ENCODE data around the gene C7orf25.

The C7orf25 gene

GRCh38 chr7:42939457-42940240 is 27.8 kb upstream of the C7orf25 start:
- DNase-seq (ENCODE audit: low read depth) = no peak
- no peak overlapping the region for H3K4me3 ChIP-seq (ENCODE audit: control insufficient read depth, low read depth, low read length)
- TF ChIP-seq CTCF (conservative IDR thresholded peaks at IDR 0.05; ENCODE audit: control insufficient read depth, insufficient read depth, low read depth, low read length) = no peak

- H3K4me3 ChIP-seq (ENCODE audit: control insufficient read depth, low read depth, low read length) = no peak overlapping the region
- no peak for TF ChIP-seq CTCF (conservative IDR thresholded peaks at IDR 0.05; ENCODE audit: control insufficient read depth, insufficient read depth, low read depth, low read length)
- DNase-seq (ENCODE audit: low read depth) = no peak
Measured at GRCh38 chr7:42935861-42936260, 24.0 kb upstream of the C7orf25 start.

- no peak overlapping the region for H3K4me3 ChIP-seq (ENCODE audit: control insufficient read depth, low read depth, low read length)
- no peak for DNase-seq (ENCODE audit: low read depth)
Measured at GRCh38 chr7:42934291-42934690, 22.4 kb upstream of the C7orf25 start.

DNA sequence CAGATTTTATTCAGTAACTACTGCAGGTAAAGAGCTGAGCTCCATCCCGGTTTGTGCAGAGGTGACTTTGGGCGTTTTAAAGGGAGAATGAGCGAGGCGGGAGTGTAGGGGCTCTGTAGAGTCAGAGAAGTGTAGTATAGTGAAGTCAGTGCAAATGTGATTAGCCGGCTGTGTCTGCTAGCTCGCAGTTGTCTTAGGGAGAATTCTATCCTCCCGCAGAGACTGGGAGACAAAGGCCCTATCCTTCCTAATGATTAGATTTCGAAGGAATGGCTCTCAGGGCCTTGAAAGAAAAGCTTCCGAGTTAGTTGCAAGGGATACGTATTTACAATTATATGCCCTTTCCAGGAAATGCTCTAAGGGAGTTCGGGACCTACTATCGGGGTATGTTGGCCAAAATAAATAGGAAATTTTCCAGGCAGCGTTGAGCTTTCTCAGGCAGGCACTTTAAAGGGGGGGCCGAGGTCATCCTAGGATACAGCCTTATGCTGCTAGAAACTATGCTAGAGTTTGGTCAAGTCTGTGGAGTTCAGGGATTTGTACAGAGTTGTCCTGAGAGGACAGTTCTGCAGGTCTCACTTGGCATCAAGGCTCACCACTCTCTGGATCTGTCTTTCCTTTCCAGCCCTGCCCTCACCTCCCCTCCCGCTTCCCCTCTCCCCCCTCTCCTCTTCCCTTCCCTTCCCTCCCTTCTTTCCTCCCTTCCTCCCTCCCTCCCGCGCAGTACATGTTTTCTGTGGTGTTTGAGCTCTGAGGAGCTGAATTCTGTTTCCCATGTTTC is 21.1 kb upstream of the C7orf25 start:
- peak; percentile 43 for DNase-seq (ENCODE audit: low read depth)
- TF ChIP-seq CTCF (conservative IDR thresholded peaks at IDR 0.05; ENCODE audit: control insufficient read depth, insufficient read depth, low read depth, low read length) = no peak
- peak overlapping the region; percentile 99 for H3K4me3 ChIP-seq (ENCODE audit: control insufficient read depth, low read depth, low read length)

More at GRCh38 chr7:42934291-42934690, 22.4 kb upstream of the C7orf25 start:
- no peak for TF ChIP-seq CTCF (conservative IDR thresholded peaks at IDR 0.05; ENCODE audit: control insufficient read depth, insufficient read depth, low read depth, low read length)

GRCh38 chr7:42931834-42932651 is 20.2 kb upstream of the C7orf25 start, which contains the start of the genes MRPL32 and PSMA2:
MRPL32 (plus strand) TSS chr7:42932376; CDS start chr7:42932387, 11 bp downstream.
PSMA2 (minus strand) TSS chr7:42932174; CDS start chr7:42932158, 16 bp downstream.
- peak within 1 kb of the TSS; percentile 99 for H3K4me3 ChIP-seq (ENCODE audit: control insufficient read depth, low read depth, low read length)
- TF ChIP-seq CTCF (conservative IDR thresholded peaks at IDR 0.05; ENCODE audit: control insufficient read depth, insufficient read depth, low read depth, low read length) = no peak
- DNase-seq (ENCODE audit: low read depth) = peak; percentile 97

GRCh38 chr7:42931447-42931833 is 19.6 kb upstream of the C7orf25 start:
- DNase-seq (ENCODE audit: low read depth) = no peak
- TF ChIP-seq CTCF (conservative IDR thresholded peaks at IDR 0.05; ENCODE audit: control insufficient read depth, insufficient read depth, low read depth, low read length) = no peak
- peak overlapping the region; percentile 99 for H3K4me3 ChIP-seq (ENCODE audit: control insufficient read depth, low read depth, low read length)
